HepG2 (cell line): Measurements from ENCODE around the gene ARFIP1.

Experiments used
- ARID2 ChIP-seq: sonication (generic); formaldehyde crosslinking; IDR thresholded peaks from 2 replicates; pipeline ENCODE4 v1.8.1; 2022; ENCODE audit warnings: mild to moderate bottlenecking, missing genetic modification reagents, borderline replicate concordance
- MYC ChIP-seq: sonication (generic); formaldehyde crosslinking; IDR thresholded peaks from 2 replicates; pipeline ENCODE4 v1.9.0; 2021; ENCODE audit warnings: missing genetic modification reagents, borderline replicate concordance
- ZNF143 ChIP-seq: sonication (generic); formaldehyde crosslinking; IDR thresholded peaks from 2 replicates; pipeline ENCODE4 v1.4.0; 2020; ENCODE audit warnings: missing genetic modification reagents
- ZNF773 ChIP-seq: sonication (generic); formaldehyde crosslinking; IDR thresholded peaks from 2 replicates; pipeline ENCODE4 v1.4.0; 2020; ENCODE audit warnings: missing genetic modification reagents, borderline replicate concordance

- no peak for TF ChIP-seq ZNF143 (CRISPR knock-in tag)
- no peak for TF ChIP-seq ZNF773 (CRISPR knock-in tag)
- no peak for TF ChIP-seq MYC (CRISPR knock-in tag)
- no peak for TF ChIP-seq ARID2
Observed at GRCh38 chr4:152747444-152747843, 32.3 kb upstream of the ARFIP1 start.
